Ectodermal cell (in vitro differentiated cells): ENCODE measurements around the gene TBX4.

Experiments used
- H3K27ac ChIP-seq: 2 replicates; pipeline ENCODE4 v1.7.0; 2013; ENCODE audit warnings: mild to moderate bottlenecking, low read depth, low read length; ENCODE audit not compliant: insufficient read depth, poor library complexity, severe bottlenecking
- H3K27me3 ChIP-seq: 2 replicates; pipeline ENCODE4 v1.7.0; 2013; ENCODE audit warnings: mild to moderate bottlenecking, low read length; ENCODE audit not compliant: insufficient read depth, control insufficient read depth, poor library complexity, severe bottlenecking
- H3K36me3 ChIP-seq: one replicate; pipeline ENCODE4 v1.7.0; 2013; ENCODE audit warnings: low read length; ENCODE audit not compliant: control insufficient read depth, insufficient read depth
- H3K4me1 ChIP-seq: one replicate; pipeline ENCODE4 v1.7.0; 2013; ENCODE audit warnings: low read length; ENCODE audit not compliant: control insufficient read depth, insufficient read depth
- H3K4me3 ChIP-seq: 2 replicates; pipeline ENCODE4 v1.7.0; 2013; ENCODE audit warnings: low read depth, low read length, control low read depth; ENCODE audit not compliant: insufficient read depth
- H3K9me3 ChIP-seq: 2 replicates; pipeline ENCODE4 v1.7.0; 2013; ENCODE audit warnings: mild to moderate bottlenecking, low read length, moderate library complexity; ENCODE audit not compliant: control insufficient read depth
- WGBS, 2 experiments: methylation state at CpG; one replicate each; pipeline ENCODE4 v1.1.7; 2013; ENCODE audit warnings: missing lambda C conversion rate in 2 of 2; 5-methylcytosine and 5-hydroxymethylcytosine counted together

TBX4 gene

GRCh38 chr17:61408151-61409041 is 43.8 kb upstream of the TBX4 start:
- Histone ChIP-seq H3K9me3 (no peaks in the 10 kb centered on the region), H3K4me1 (peaks cover 19% of the 10 kb centered on the region), H3K36me3 (no peaks in the 10 kb centered on the region), H3K27me3 (peaks cover 100% of the 10 kb centered on the region), H3K4me3 (no peak overlapping the region), H3K27ac (no peak overlapping the region)
- WGBS, 2 experiments, result 8 to 11% methylated on average over 40 to 41 of the region's 41 CpGs

GRCh38 chr17:61409301-61410112 is 42.7 kb upstream of the TBX4 start:
- Histone ChIP-seq H3K36me3 (no peaks in the 10 kb centered on the region), H3K27me3 (peaks cover 98% of the 10 kb centered on the region), H3K4me3 (peak overlapping the region; percentile 22), H3K27ac (no peak overlapping the region), H3K9me3 (no peaks in the 10 kb centered on the region), H3K4me1 (peaks cover 15% of the 10 kb centered on the region)
- WGBS, 2 experiments, result 1 to 2% methylated on average over 71 to 73 of the region's 73 CpGs

- Histone ChIP-seq H3K4me1 (peaks cover 15% of the 10 kb centered on the region), H3K27ac (no peak overlapping the region), H3K4me3 (peak overlapping the region; percentile 42), H3K36me3 (no peaks in the 10 kb centered on the region), H3K27me3 (peaks cover 98% of the 10 kb centered on the region), H3K9me3 (no peaks in the 10 kb centered on the region)
- 6 to 8% methylated on average over 48 of the region's 48 CpGs for WGBS, 2 experiments
Measured at GRCh38 chr17:61410141-61411010, 41.8 kb upstream of the TBX4 start.

DNA sequence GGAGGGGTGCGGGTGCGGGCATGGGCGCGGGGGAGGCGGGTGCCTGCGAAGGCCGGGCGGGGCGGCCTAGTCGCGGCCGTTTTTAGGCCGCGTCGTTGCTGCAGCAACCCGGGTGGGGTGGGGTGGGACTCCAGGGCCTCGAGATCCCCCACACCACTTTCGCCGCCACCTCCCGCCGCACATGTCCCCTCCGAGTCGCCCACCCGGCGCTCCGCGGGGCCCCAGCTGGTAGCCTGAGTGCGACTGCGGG is 41.3 kb upstream of the TBX4 start:
- peaks cover 15% of the 10 kb centered on the region for H3K4me1 ChIP-seq
- WGBS, 2 experiments, result 1% methylated on average over 29 of the region's 29 CpGs
- peak overlapping the region; percentile 42 for H3K4me3 ChIP-seq
- H3K9me3 ChIP-seq, result no peaks in the 10 kb centered on the region
- no peaks in the 10 kb centered on the region for H3K36me3 ChIP-seq
- no peak overlapping the region for H3K27ac ChIP-seq
- peaks cover 98% of the 10 kb centered on the region for H3K27me3 ChIP-seq

DNA sequence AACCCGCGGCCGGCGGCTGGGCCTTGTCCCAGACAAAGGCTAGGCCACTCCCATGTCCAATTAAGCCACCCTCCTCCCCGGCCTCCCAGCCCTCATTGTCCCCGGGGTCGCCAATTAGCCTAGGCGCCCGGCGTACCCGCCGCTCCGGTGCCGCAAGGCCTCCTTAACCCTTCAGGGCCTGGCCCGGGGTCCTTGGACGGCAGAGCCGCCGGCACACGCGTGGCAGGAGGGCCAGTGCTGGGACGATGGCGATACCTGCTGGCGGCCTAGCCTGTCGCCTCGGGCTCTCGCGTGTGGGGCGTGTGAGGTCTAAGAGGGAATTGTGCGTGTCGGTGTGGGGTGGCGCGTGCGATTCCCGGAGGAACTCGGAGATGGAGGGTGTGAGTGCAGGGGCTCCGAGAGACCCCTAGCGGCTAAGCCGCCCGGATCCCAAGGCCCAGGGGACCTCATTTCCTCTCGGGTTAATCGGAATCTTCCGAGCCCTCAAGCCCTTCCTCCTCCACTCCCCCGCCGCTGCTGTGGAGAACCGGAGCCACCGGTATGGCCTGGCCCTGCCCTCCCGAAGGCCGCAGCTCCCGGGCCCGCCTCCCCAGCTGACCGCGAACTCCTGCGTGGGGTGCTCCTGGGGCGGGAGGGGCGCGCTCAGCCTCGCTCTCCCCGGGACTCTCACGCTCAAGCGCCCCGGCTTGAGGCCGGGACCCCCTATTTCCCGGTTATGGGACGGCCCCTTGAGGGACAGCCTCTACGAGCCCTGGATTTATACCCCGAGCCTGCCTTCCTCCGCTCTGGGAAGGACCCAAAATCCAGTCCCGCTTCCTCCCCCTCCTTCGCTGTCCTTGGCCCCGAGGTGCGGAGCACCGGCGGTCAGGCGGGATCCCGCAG is 40.7 kb upstream of the TBX4 start:
- no peak overlapping the region for H3K27ac ChIP-seq
- H3K4me3 ChIP-seq, result peak overlapping the region; percentile 42
- no peaks in the 10 kb centered on the region for H3K9me3 ChIP-seq
- H3K36me3 ChIP-seq, result no peaks in the 10 kb centered on the region
- 1% methylated on average over 75 of the region's 75 CpGs for WGBS, 2 experiments
- peaks cover 15% of the 10 kb centered on the region for H3K4me1 ChIP-seq
- H3K27me3 ChIP-seq, result peaks cover 98% of the 10 kb centered on the region

GRCh38 chr17:61412143-61412859 is 39.9 kb upstream of the TBX4 start:
- Histone ChIP-seq H3K27me3 (peaks cover 96% of the 10 kb centered on the region), H3K27ac (no peak overlapping the region), H3K36me3 (no peaks in the 10 kb centered on the region), H3K4me1 (peaks cover 15% of the 10 kb centered on the region), H3K9me3 (no peaks in the 10 kb centered on the region), H3K4me3 (peak overlapping the region; percentile 42)
- WGBS, 2 experiments, result 1% methylated on average over 69 of the region's 69 CpGs

- Histone ChIP-seq H3K4me3 (peak overlapping the region; percentile 42), H3K4me1 (peaks cover 15% of the 10 kb centered on the region), H3K36me3 (no peaks in the 10 kb centered on the region), H3K9me3 (no peaks in the 10 kb centered on the region), H3K27ac (no peak overlapping the region), H3K27me3 (peaks cover 88% of the 10 kb centered on the region)
- 5 to 6% methylated on average over 38 of the region's 38 CpGs for WGBS, 2 experiments
Measured at GRCh38 chr17:61412860-61413660, 39.2 kb upstream of the TBX4 start.

DNA sequence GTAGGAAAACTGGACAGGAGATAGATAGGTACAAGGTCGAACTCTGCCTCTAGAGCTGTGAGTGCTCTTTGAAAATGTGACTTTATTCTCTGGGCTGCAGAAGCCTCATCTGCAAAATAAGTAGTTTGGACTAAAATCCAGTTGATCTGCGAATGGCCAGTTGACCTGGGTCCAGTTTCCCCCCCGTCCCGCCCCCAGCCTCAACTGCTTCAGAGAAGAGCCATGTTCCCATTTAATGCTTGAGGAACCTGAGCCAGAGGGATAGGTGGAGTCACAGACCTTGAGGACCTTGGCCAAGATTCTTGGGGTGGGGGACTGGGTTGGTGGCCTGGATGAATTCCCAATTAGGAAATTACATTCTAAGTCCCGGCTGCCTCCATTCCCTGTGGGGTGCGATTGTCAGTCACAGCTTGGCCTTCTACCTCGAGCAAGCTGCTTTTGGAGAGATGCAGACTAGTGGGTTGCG is 38.5 kb upstream of the TBX4 start:
- 85 to 91% methylated on average over 8 of the region's 8 CpGs for whole genome bisulfite sequencing, 2 experiments
- Histone ChIP-seq H3K4me3 (no peak overlapping the region), H3K27ac (no peak overlapping the region)

More for the DNA sequence above, 38.5 kb upstream of the TBX4 start:
- Histone ChIP-seq H3K4me1 (peaks cover 15% of the 10 kb centered on the region), H3K36me3 (no peaks in the 10 kb centered on the region), H3K9me3 (no peaks in the 10 kb centered on the region), H3K27me3 (peaks cover 82% of the 10 kb centered on the region)
